HG03097 (cell line): ENCODE results near the gene PMM1.
"Not testable (repeated sequence)": the region's sequence is repeated elsewhere in the genome, so short reads cannot be mapped to it uniquely, and the experiment has no call there.

Experiments
- ATAC-seq: cut with Tn5 transposase; IDR thresholded peaks from one replicate; pipeline ENCODE4 v1.9.1; 2021; ENCODE audit not compliant: unreplicated experiment, low FRiP score

Gene PMM1

GRCh38 chr22:41565403-41566054 lies 24.1 kb downstream of the PMM1 start:
- no peak for ATAC-seq

GRCh38 chr22:41564563-41564962 lies 25.1 kb downstream of the PMM1 start:
- ATAC-seq: no peak

GRCh38 chr22:41563051-41563711 lies 26.5 kb downstream of the PMM1 start:
- ATAC-seq: no peak

- no peak for ATAC-seq
Measured at GRCh38 chr22:41562461-41562860, 27.2 kb downstream of the PMM1 start.

- no peak for ATAC-seq
Measured at GRCh38 chr22:41561788-41562187, 27.9 kb downstream of the PMM1 start.

GRCh38 chr22:41561335-41561734 lies 28.3 kb downstream of the PMM1 start:
- no peak for ATAC-seq

- no peak for ATAC-seq
Measured at GRCh38 chr22:41560095-41560471, 29.6 kb downstream of the PMM1 start.

GRCh38 chr22:41558241-41558630 lies 31.4 kb downstream of the PMM1 start:
- not testable (repeated sequence) for ATAC-seq

- ATAC-seq: no peak
Measured at GRCh38 chr22:41557401-41558240, 32.0 kb downstream of the PMM1 start.

- no peak for ATAC-seq
Measured at GRCh38 chr22:41556561-41556960, 33.1 kb downstream of the PMM1 start.

GRCh38 chr22:41555325-41555982 lies 34.2 kb downstream of the PMM1 start:
- ATAC-seq: no peak

GRCh38 chr22:41551877-41552582 lies 37.6 kb downstream of the PMM1 start:
- no peak for ATAC-seq

- ATAC-seq: no peak
Measured at GRCh38 chr22:41550952-41551491, 38.6 kb downstream of the PMM1 start.

GRCh38 chr22:41548830-41549211 lies 40.8 kb downstream of the PMM1 start:
- ATAC-seq: no peak

GRCh38 chr22:41544671-41545476 lies 44.8 kb downstream of the PMM1 start:
- ATAC-seq: no peak

GRCh38 chr22:41543854-41544670 lies 45.6 kb downstream of the PMM1 start, which contains the start of gene POLR3H:
TSS of gene POLR3H (minus strand) at chr22:41544470. CDS start at chr22:41544101, 369 bp downstream.
- peak; percentile 88 for ATAC-seq

GRCh38 chr22:41542224-41542623 lies 47.4 kb downstream of the PMM1 start:
- ATAC-seq: no peak

GRCh38 chr22:41541484-41541883 lies 48.2 kb downstream of the PMM1 start:
- no peak for ATAC-seq
